HG03521 (cell line): ENCODE data around the gene MT1M.
"Not testable (repeated sequence)": the region's sequence is repeated elsewhere in the genome, so short reads cannot be mapped to it uniquely, and the experiment has no call there.

Source experiments
- ATAC-seq: cut with Tn5 transposase; IDR thresholded peaks from one replicate; pipeline ENCODE4 v1.9.1; 2021; ENCODE audit warnings: mild to moderate bottlenecking, moderate library complexity; ENCODE audit not compliant: unreplicated experiment

MT1M gene

DNA sequence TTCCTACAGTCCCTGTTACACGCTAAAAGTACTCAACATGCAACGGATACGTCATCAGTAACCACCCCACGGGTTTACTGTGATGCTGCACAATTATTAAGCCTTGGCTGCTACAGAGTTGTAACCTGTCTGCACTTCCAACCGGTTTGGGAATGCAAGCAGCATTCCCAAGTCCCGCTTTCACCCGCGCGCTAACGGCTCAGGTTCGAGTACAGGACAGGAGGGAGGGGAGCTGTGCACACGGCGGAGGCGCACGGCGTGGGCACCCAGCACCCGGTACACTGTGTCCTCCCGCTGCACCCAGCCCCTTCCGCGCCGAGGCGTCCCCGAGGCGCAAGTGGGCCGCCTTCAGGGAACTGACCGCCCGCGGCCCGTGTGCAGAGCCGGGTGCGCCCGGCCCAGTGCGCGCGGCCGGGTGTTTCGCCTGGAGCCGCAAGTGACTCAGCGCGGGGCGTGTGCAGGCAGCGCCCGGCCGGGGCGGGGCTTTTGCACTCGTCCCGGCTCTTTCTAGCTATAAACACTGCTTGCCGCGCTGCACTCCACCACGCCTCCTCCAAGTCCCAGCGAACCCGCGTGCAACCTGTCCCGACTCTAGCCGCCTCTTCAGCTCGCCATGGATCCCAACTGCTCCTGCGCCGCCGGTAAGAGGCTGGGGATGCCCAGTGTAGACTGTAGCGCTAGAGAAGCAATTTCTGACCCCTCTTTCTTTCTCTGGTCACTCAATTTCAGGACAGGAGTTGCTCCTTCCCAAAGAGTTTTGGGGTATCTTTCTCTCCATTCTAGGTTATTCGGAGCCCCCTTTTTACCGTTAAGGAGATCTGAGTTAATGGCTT is 24.2 kb upstream of the MT1M start, which contains the start of gene MT2A:
Gene MT2A, plus strand, starts transcription at position 542 of the 833 bp plus-strand sequence. Its CDS starts 72 bp downstream, at position 614.
- peak; percentile 87 for ATAC-seq

DNA sequence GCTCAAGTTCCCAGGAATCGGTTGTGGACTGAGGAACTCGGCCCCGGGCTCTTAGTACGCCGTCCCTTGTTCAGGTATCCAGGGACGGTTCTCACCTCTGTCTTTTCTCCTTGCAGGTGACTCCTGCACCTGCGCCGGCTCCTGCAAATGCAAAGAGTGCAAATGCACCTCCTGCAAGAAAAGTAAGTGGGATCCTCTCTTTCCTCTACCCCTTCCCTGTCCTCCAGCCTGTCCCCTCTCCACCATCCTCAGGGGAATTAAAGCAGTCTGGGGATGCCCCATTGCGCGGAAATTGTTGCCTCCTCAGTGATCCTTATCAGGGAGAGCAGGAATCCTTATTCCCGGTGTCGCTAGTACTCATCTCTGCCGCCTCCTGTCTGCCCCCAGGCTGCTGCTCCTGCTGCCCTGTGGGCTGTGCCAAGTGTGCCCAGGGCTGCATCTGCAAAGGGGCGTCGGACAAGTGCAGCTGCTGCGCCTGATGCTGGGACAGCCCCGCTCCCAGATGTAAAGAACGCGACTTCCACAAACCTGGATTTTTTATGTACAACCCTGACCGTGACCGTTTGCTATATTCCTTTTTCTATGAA is 23.5 kb upstream of the MT1M start:
- no peak for ATAC-seq

DNA sequence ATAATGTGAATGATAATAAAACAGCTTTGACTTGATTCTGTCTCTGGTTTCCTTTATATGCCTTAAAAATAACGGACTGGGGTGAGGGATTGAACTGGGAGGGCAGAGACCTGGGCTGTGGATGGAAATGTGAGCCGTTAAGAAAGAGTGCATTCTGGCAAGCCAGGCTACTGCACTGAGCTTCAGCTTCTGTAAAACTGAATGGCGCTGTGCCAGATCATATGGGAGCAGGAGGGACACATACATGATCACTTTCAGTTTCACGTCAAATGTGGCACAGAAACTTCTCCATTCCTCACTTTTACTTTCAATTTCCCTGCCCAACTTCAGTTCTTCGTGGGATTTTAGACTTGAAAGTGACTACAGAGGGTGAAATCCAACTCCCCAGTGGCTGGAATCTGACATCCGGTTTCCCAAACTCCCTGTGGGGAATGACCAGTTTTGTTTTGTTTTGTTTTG is 23.0 kb upstream of the MT1M start:
- ATAC-seq, result no peak

- no peak for ATAC-seq
These were observed 22.3 kb upstream of the MT1M start for GRCh38 chr16:56610017-56610608.

GRCh38 chr16:56610609-56611111 is 21.8 kb upstream of the MT1M start:
- no peak for ATAC-seq

- no peak for ATAC-seq
These were observed 21.1 kb upstream of the MT1M start for GRCh38 chr16:56611281-56611833.

- no peak for ATAC-seq
These were observed 18.8 kb upstream of the MT1M start for GRCh38 chr16:56613706-56614105.

DNA sequence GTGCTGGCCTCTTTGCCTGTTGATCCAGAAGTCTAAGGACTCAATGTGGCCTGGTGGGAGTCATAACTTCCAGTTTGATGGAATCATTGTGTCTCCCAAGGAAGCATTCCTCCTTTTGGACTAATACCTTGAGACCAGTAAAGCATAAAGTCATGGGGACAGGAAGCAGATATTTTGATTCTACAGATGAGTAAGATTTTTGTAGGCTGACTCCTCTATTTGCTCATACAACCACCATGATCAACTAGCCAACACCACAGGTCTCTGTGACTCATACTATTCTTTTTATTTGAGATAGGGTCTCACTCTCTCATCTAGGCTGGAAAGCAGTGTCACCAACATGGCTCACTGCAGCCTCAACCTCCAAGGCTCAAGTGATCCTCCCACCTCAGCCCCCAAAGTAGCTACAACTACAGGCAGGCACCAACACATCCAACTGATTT is 17.9 kb upstream of the MT1M start:
- ATAC-seq, result no peak

GRCh38 chr16:56615353-56615752 is 17.1 kb upstream of the MT1M start:
- no peak for ATAC-seq

- ATAC-seq, result no peak
These were observed 15.7 kb upstream of the MT1M start for GRCh38 chr16:56616608-56617211.

GRCh38 chr16:56617212-56618085 is 15.0 kb upstream of the MT1M start:
- no peak for ATAC-seq

GRCh38 chr16:56618138-56618537 is 14.3 kb upstream of the MT1M start:
- ATAC-seq, result no peak

- no peak for ATAC-seq
These were observed 12.0 kb upstream of the MT1M start for GRCh38 chr16:56620339-56620897.

- ATAC-seq, result not testable (repeated sequence)
These were observed 10.6 kb upstream of the MT1M start for GRCh38 chr16:56621665-56622445.

DNA sequence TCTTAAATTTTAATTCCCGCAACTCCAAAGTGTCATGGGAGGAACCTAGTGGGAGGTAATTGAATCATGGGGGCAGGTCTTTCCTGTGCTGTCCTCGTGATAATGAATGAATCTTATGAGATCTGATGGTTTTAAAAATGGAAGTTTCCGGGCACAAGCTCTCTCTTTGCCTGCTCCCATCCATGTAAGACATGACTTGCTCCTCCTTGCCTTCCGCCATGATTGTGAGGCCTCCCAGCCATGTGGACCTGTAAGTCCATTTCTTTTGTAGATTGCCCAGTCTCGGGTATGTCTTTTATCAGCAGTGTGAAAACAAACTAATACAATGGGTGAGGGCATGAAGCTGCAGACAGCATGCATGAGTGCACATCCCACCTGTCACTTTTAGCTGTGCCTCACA is 9.3 kb upstream of the MT1M start:
- ATAC-seq, result not testable (repeated sequence)

- no peak for ATAC-seq
These were observed 8.8 kb upstream of the MT1M start for GRCh38 chr16:56623637-56624036.

DNA sequence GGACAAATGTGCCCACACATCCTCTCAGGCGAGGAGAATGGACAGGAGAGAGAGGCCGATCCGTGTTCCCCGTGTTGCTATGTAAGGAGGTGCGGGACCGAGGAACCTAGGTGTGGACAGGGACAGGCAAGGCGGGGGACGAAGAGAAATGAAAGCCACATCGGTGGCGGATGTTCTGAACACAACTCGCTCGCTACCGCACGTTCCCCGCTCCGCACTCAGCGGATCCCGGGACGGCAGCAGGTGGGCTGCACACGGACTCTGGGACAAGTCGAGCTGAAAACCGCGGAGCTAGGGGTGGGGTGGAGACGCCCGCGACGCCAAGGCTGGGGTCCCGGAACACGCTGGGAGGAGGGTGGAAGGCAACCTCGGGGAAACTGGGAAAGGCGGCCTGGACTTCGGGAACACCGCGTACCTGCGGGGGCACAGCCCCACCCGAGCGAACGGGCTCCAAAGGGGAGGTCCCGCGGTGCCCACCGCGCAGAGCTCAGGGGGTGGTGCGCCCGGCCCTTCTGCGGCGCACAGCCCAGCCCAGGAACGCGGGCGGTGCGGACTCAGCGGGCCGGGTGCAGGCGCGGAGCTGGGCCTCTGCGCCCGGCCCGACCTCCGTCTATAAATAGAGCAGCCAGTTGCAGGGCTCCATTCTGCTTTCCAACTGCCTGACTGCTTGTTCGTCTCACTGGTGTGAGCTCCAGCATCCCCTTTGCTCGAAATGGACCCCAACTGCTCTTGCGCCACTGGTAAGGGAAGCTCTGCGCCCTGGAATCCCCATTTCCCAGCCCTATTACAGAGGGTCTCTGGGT is 7.1 kb upstream of the MT1M start, which contains the start of gene MT1E:
Gene MT1E, plus strand, starts transcription at position 642 of the 803 bp plus-strand sequence. Its CDS starts 71 bp downstream, at position 713.
- ATAC-seq, result peak; percentile 55
